GM23248 (cell line): ENCODE results near the gene SPNS3.

ENCODE experiments used
- EZH2 ChIP-seq: fragments of 200-600 bp; sonication (generic); IDR thresholded peaks from 2 replicates; pipeline ENCODE4 v1.6.1; 2018; ENCODE audit warnings: antibody characterized with exemption, mild to moderate bottlenecking; ENCODE audit not compliant: insufficient read depth, poor library complexity, severe bottlenecking
- EZH2phosphoT487 ChIP-seq: fragments of 200-600 bp; sonication (generic); IDR thresholded peaks from 2 replicates; pipeline ENCODE4 v1.6.1; 2018; ENCODE audit warnings: antibody characterized with exemption, moderate library complexity, mild to moderate bottlenecking, low read depth; ENCODE audit not compliant: insufficient read depth

- TF ChIP-seq EZH2 (no peak), EZH2phosphoT487 (no peak)
These were observed 52.2 kb downstream of the SPNS3 start for GRCh38 chr17:4485676-4486646.
